Pulmonary artery endothelial cell (primary cell): ENCODE measurements around the gene RGS21. TPM values are rescaled to one million over a fixed set of nuclear protein-coding genes. Genes with fewer than 3 reads are reported as not detected.

Experiments used
- DNase-seq: peaks from one replicate; pipeline ENCODE4 v3.0.0-alpha.2; 2011; ENCODE audit warnings: low read depth, low spot score
- total RNA-seq: library from RNA; depleted of rRNA; stranded (reverse); fragments of >200 nt; gene quantifications from 2 replicates; pipeline ENCODE4 v1.2.3, GENCODE V29; 2014

RGS21 gene
- total RNA-seq, 1 donor from 2014 or later, result not detected

DNA sequence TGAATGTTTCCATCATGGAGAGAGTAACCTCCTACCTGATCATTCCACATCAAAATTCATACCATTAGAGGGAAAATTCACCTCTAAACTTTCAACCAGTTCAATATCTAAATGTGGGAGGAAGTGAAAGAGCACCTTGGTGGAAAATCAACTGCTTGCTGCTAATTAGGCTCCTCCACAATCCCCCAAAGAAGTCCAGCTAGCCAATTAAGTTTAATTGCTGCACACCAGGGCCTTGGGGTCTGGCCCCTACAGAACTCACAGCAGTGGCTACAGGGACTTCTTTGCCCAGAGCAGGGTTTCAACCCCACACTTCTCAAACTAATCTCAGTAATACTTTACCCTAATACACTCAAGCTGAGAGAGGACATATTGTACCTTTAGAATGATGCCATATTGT, 62.1 kb downstream of the RGS21 start:
- DNase-seq, result no peak

DNA sequence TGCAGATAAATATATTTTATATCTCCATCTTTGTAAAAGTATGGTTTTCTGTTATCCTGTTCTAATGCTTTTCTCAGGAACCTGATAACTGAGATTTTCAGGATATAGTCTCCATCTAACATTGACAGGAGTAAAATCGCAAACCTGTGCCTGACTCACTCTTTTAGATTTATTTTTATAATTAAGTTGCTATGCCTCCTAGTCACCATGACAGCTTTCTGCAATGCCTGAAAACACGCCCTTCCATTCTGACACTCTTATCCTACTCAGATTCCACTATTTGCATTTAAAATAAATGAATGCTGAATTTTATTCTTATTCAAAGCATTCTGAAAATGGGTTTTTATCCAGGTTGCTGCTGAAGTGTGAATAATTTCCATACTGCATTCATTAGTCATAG, 62.8 kb downstream of the RGS21 start:
- DNase-seq, result no peak

- no peak for DNase-seq
These were observed 66.0 kb downstream of the RGS21 start for GRCh38 chr1:192382758-192383157.

DNA sequence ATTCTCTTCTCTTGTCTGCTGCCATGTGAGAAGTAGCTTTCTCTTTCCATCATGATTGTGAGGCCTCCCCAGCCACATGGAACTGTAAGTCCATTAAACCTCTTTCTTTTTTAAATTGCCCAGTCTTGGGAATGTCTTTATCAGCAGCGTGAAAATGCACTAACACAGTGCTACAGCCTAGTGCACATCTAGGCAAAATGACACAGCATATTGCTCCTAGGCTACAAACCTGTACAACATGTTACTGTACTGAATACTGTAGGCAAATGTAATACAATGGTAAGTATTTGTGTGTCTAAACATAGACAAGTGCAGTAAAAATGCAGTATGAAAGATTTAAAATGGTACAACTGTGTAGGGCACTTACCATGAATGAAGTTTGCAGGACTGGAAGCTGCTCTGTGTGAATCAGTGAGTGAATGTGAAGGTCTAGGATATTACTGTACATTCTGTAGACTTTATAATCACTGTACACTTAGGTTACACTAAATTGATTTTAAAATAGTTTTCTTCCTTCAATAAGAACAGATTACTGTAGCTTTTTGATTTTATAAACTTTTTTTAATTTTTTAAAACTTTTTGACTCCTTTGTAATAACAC, 69.4 kb downstream of the RGS21 start:
- DNase-seq, result no peak

DNA sequence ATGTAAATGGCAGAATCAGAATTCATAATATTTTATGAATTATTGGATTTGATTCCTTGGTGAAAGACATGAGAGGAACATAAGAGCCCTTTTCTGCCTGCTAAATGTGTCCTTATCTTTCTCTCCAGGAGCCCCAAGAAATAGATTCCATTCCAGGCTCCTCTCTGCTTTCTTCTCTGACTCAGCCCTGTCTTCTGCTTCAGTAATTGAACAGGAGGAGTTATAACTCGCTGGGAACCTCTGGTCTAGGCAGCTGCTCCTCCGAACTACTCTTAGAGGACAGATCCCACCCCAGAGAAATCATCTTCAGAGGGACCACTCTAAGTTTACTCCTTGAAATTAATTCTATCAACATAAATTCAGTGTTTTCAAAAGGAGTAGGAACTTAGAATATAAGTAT, 78.4 kb downstream of the RGS21 start:
- no peak for DNase-seq

DNA sequence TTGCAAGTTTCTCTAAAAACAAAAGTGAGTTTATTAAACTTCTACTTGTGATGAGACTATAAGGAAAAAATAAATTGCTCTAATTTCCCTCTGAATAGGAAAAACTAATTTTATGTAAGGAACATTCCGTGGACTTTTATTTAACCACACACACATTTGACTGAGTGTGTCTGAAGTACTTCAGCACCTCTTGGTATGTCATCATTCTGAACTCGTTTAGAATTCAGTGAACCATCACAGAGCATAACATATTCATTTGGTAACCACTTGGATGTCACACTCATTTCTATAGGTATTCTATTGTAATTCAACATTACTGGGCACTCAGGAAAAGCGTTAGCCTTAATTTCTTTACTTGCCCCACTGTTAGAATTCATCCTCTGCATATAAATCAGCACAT, 79.1 kb downstream of the RGS21 start:
- no peak for DNase-seq

GRCh38 chr1:192399161-192399560, 82.4 kb downstream of the RGS21 start:
- no peak for DNase-seq

- no peak for DNase-seq
These were observed 85.0 kb downstream of the RGS21 start for GRCh38 chr1:192401825-192402224.

DNA sequence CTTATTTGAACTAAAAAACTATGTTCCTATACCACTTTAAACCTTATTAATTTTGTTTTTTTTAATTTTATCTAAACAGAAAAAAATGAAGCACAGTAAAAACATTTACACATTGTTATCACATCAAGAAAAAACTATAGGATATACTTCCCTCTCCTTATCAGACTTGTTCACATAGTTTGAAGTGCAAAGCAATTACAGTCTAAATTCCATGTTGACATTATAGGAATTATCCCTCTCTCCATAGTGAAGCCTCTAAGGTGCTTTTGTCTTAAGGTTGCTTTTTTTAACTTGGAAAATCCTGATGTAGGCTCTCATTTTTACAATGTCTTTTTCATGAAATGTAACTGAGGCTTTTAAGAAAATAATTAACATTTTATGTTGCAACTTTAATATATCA, 85.8 kb downstream of the RGS21 start:
- DNase-seq, result no peak

- no peak for DNase-seq
These were observed 90.4 kb downstream of the RGS21 start for GRCh38 chr1:192407206-192407605.

Other genes with a start within 250 kb of the RGS21 start
- under 0.01 and 0.04 TPM in 2 replicates for gene RGS18, start 158.5 kb upstream of the RGS21 start, total RNA-seq